Omental fat pad (tissue), 4 donors: ENCODE measurements around the gene MCEMP1. TPM values are rescaled to one million over a fixed set of nuclear protein-coding genes. Genes with fewer than 3 reads are reported as not detected.

Source experiments
- ATAC-seq: fragments of 150-250 bp; one replicate; pipeline ENCODE4 v1.9.1; 2016; ENCODE audit warnings: mild to moderate bottlenecking, moderate library complexity; ENCODE audit not compliant: low FRiP score
- DNase-seq: peaks from one replicate; pipeline ENCODE4 v3.0.0-alpha.2; 2019; ENCODE audit warnings: low spot score
- total RNA-seq, 4 donors: library from RNA; depleted of rRNA; stranded (reverse); fragments of >200 nt; gene quantifications; one replicate each; pipeline ENCODE4 v1.1.0, GENCODE V29; 2016
- TF ChIP-seq, protein P1 (sequence below), 3 donors: fragments of 450-650 bp; IDR thresholded peaks; one replicate each; pipeline ENCODE4 v1.5.1; 2016 to 2017; ENCODE audit warnings: antibody characterized with exemption in 3 of 3, mild to moderate bottlenecking in 3 of 3, moderate library complexity in 2 of 3

Gene MCEMP1
- total RNA-seq, 4 donors from 2014 or later: 2.2 to 6.5 (median 3.4) TPM

DNA sequence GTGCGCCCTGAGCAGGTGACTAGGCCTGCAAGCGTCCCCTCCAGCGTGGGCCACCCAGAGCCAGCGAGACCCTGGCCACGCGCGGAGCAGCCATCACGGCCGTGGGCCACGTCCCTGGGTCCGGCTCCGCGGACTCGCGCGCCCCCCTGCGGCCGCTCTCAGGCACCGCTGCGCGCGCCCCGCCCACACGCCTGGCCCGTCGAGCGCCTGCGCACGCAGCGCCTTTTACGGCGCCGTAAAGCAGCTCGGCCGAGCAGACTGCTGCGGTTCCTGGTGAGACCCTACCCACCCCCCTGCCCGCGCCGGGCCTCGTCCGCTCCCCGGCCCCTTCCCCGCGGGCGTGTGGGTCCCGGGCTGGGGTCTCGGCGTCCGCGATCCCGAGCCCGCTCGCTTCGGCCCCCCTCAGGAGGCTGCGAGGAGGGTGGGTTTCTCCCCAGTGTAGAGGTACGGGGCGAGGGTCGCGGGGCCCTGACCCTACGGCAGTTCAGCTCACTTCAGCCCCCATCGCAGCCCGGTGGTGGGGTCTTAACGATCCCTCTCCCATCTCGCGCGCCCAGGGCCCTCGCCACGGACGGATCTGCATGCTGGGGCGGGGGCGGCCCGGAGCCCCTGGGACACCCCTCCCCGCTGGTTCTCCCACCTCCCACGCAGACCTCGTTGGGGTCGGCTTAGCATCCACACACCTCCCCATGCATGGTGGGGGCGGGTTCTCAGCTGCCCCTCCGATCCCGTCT, 3.9 kb downstream of the MCEMP1 start, which contains the start of gene TRAPPC5:
Gene TRAPPC5, plus strand, starts transcription at position 228 of the 734 bp plus-strand sequence. CDS start 1,421 bp downstream, outside the sequence.
- ATAC-seq: peak; percentile 85
- DNase-seq: peak; percentile 70
- TF ChIP-seq, protein P1, sequence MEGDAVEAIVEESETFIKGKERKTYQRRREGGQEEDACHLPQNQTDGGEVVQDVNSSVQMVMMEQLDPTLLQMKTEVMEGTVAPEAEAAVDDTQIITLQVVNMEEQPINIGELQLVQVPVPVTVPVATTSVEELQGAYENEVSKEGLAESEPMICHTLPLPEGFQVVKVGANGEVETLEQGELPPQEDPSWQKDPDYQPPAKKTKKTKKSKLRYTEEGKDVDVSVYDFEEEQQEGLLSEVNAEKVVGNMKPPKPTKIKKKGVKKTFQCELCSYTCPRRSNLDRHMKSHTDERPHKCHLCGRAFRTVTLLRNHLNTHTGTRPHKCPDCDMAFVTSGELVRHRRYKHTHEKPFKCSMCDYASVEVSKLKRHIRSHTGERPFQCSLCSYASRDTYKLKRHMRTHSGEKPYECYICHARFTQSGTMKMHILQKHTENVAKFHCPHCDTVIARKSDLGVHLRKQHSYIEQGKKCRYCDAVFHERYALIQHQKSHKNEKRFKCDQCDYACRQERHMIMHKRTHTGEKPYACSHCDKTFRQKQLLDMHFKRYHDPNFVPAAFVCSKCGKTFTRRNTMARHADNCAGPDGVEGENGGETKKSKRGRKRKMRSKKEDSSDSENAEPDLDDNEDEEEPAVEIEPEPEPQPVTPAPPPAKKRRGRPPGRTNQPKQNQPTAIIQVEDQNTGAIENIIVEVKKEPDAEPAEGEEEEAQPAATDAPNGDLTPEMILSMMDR (IDR thresholded peaks at IDR 0.05): peak in 2 of 3 donors; percentile 62 to 77

DNA sequence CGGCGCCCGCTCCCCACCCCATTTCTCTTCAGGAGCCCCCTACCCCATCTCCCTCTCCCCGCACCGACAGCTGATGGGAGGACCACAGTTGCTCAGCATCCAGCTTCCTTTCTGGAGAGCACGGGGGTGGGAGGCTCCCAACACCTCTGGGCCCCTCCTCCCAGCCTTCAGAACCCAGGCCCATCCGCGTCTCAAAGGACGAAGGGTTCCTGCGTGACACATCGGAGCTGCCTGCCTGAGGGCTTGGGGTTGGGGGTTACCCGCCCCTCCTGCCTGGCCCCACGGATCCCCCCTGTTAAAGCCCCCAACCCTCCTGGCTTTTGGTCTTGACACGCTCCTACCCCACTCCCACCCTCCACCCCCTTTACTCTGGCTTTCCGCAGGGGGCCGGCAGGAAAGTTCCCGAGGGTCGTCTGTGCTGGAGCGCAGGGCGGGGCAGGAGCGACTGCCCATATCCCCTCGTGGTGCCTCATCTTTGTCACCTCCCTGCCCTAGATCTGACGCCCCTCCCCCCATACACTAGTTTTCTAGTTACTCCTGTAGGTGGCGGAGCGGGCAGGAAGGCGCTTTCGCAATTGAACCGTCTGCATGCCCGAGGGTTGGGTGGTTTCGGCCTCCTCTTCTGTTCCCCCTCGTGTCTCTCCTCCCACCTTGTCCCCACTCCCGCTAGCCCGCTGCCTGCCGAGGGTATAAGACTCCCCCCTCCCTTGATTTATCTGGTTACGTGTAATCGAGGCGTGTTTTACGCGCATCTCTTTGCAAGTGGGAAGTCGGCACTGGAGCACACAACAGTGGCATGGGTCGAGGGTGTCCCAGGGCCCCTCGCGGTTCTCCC, 4.7 kb downstream of the MCEMP1 start:
- ATAC-seq: peak; percentile 66
- TF ChIP-seq, protein P1 (IDR thresholded peaks at IDR 0.05): no peak
- DNase-seq: peak; percentile 79

DNA sequence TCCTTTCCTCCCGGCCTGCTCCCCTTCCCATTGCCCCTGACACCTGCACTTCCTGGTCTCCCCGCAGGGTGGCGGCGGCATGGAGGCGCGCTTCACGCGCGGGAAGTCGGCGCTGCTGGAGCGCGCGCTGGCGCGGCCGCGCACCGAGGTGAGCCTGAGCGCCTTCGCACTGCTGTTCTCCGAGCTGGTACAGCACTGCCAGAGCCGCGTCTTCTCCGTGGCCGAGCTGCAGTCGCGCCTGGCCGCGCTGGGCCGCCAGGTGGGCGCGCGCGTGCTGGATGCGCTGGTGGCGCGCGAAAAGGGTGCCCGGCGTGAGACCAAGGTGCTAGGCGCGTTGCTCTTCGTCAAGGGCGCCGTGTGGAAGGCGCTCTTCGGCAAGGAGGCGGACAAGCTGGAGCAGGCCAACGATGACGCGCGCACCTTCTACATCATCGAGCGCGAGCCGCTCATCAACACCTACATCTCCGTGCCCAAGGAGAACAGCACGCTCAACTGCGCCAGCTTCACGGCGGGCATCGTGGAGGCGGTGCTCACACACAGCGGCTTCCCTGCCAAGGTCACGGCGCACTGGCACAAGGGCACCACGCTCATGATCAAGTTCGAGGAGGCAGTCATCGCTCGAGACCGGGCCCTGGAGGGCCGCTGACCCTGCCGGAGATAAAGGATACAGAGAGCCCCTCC, 5.4 kb downstream of the MCEMP1 start:
- TF ChIP-seq, protein P1 (IDR thresholded peaks at IDR 0.05): no peak
- ATAC-seq (no peak), DNase-seq (no peak)

DNA sequence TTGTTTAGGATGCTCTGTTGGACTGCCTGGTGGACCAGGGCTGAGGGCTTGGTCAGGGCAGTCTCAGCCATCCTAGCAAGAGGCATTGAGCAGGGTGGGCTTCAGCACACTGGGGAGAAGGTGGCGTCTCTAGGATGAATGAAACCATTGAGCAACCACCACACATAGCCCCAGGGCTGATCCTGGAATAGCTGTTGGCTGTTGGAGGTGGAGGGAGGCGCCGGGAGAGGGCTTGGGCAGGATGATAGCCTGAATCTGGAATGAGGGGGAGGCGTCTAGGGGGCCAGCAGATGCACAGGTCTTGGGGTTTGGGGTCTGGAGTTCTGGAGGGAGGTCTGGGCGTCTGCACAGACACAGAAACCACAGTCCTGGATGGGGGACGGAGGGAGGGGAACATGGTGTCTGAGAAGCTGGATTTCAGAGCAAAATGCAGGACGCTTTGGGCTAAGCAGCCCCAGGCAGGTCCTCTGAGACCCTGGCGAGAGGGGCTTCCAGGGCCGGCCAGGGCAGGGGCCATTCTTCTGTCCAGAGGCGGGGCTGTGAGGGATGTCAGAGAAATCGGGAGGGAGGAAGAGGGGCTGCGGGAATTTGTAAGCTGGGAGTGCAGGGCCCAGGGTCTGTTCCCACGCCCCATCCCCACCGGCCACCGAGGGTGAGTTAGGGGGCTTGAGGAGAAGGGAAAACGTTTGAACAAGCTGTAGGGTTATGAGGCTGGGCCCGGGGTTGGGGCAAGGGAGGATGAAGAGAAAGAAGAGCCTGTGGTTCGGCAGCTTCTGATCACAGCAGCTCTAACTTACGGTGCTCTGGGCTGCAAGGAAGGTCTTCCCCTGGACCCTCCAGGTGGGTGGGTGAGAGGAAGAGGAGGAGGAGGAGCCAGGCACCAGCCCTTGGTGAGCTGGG, 8.9 kb downstream of the MCEMP1 start:
- no peak for ATAC-seq
- DNase-seq: no peak
- TF ChIP-seq, protein P1 (IDR thresholded peaks at IDR 0.05): no peak

DNA sequence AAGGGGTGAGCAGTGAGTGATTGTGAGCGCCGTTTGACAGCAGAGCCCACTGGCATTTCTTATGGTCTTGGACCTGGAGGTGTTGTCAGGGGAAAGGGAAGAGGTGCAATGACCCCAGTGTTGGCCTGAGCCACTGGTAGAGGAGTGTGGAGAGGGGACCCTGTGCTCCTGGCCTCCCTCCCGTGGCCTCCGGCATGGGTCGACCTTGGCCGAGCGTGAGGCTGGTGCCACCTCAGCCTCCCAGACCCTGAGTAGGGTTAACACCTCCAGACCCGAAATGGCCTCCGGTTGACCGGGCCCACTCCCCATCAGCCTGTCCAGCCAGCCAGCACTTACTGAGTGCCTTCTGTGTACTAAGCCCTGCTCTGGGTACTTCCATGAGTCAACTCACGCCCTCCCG, 10.3 kb downstream of the MCEMP1 start:
- TF ChIP-seq, protein P1 (IDR thresholded peaks at IDR 0.05): no peak

DNA sequence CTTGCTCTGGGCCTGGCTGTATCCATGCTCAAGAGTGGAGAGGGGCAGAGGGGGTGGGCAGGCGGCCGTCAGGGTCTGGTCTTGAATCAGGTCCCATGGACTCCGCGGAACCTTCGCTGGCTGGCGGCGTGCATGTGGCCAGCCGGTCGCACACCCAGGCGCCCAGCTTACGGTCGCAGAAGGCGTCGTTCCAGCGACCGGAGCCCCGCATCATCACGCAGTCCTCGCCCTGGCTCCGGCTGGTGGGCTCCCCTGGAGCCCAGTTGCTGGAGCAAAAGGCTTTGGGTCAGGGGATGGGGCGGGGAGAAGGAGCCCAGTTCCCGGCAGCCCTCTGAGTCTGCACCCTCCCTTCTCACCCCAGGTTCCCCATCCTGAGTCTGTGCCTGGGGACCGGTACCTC, 12.3 kb downstream of the MCEMP1 start:
- DNase-seq (no peak), ATAC-seq (no peak)
- TF ChIP-seq, protein P1 (IDR thresholded peaks at IDR 0.05): no peak

More for the DNA sequence above, 10.3 kb downstream of the MCEMP1 start:
- DNase-seq: no peak
- ATAC-seq: no peak
